ENCODE measurements around the gene ADAMTS1.

Gene ADAMTS1

DNA sequence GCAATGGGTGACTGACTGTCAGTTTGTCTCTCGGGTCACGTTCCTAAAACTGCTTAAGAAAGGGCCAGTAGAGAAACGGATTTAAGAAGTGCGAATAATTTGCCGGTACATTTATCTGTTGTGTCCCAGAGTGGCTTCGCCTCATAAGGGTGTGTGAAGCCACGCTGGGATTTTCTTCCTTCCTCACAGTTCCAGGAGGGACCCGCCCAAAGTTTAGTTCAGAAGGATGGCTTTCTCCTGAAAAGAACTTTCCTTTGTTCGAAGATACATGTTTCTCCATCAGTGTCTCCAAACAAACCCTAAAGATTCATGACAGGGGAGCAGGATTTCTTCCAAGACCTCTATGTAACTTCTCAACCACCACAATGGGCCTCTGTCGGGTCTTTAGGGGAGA lies 49.8 kb downstream of the ADAMTS1 start:
- ChIA-PET POLR2A (interaction anchor here (4.1 kb wide), 1 partner anchor 50 kb away, joined by 23 read pairs; the partner anchor contains the start of gene ADAMTS1), CTCF (interaction anchor here (0.6 to 1.2 kb wide), 2 partner anchors 11 to 21 kb away, joined by 4 to 7 read pairs; no protein-coding TSS in a partner anchor)
- Histone ChIP-seq H3K27ac (ENCODE audit: extremely low read depth, low read depth, low read length) (peak overlapping the region; percentile 68), H3K9me3 (ENCODE audit: control insufficient read depth, insufficient read depth, low read depth, low read length) (no peaks in the 10 kb centered on the region), H3K4me3 (ENCODE audit: low read depth, low read length) (no peak overlapping the region), H3K4me1 (ENCODE audit: control insufficient read depth, insufficient read depth, low read length) (peaks cover 20% of the 10 kb centered on the region), H3K36me3 (ENCODE audit: control insufficient read depth in 2 of 2, insufficient read depth in 1 of 2, low read length in 2 of 2) (no peaks in the 10 kb centered on the region)
- TF ChIP-seq FEZF1 (tag by site-specific recombination; IDR thresholded peaks at IDR 0.05), result no peak
- no peak for TF ChIP-seq ZNF324 (tag by site-specific recombination; IDR thresholded peaks at IDR 0.05)
- TF ChIP-seq ZNF423 (tag by site-specific recombination; IDR thresholded peaks at IDR 0.05), result no peak
- no peak for TF ChIP-seq OVOL3 (tag by site-specific recombination; IDR thresholded peaks at IDR 0.05)
- no peak for TF ChIP-seq MEIS1 (CRISPR knock-in tag; IDR thresholded peaks at IDR 0.05; ENCODE audit: borderline replicate concordance)
- TF ChIP-seq ZNF776 (tag by site-specific recombination; IDR thresholded peaks at IDR 0.05; ENCODE audit: borderline replicate concordance), result no peak
- TF ChIP-seq ZNF670 (tag by site-specific recombination; IDR thresholded peaks at IDR 0.05; ENCODE audit: low read depth), result no peak
- no peak for TF ChIP-seq HOXC10 (CRISPR knock-in tag; IDR thresholded peaks at IDR 0.05)
- no peak for TF ChIP-seq KLF1 (tag by site-specific recombination; IDR thresholded peaks at IDR 0.05)
- no peak for TF ChIP-seq ZBTB11 (tag by site-specific recombination; conservative IDR thresholded peaks at IDR 0.05; ENCODE audit: low read depth)

DNA sequence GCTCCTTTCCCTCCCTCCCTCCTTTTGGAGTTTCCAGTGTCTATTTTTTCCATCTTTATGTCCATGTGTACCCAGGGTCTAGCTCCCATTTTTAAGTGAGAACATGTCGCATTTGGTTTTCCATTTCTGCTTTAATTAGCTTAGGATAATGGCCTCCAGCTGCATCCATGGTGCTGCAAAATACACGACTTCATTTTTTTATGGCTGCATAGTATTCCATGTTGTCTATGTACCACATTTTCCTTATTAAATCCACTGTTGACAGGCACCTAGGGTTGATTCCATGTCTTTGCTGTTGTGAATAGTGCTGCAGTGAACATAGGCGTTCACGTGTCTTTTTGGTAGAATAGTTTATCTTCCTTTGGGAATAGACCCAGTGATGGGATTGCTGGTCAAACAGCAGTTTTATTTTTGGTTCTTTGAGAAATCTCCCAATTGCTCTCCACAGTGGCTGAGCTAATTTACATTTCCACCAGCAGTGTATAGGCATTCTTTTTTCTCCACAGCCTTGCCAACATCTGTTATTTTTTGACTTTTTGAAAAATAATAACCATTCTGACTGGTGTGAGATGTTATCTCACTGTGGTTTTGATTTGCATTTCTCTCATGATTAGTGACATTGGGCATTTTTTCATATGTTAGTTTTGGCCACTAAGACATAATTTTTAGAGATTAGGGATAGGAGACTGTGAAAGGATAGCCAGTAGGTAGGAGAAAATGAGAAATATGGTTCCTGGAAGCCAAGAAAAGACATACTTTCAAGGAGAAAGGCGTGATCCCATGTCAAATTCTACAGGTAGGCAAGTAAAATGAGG lies 50.4 kb downstream of the ADAMTS1 start:
- peak; percentile 97 for TF ChIP-seq ZNF146 (tag by site-specific recombination; IDR thresholded peaks at IDR 0.05)
- TF ChIP-seq, protein P1, sequence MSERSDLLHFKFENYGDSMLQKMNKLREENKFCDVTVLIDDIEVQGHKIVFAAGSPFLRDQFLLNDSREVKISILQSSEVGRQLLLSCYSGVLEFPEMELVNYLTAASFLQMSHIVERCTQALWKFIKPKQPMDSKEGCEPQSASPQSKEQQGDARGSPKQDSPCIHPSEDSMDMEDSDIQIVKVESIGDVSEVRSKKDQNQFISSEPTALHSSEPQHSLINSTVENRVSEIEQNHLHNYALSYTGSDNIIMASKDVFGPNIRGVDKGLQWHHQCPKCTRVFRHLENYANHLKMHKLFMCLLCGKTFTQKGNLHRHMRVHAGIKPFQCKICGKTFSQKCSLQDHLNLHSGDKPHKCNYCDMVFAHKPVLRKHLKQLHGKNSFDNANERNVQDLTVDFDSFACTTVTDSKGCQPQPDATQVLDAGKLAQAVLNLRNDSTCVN (tag by site-specific recombination; optimal IDR thresholded peaks at IDR 0.05), result no peak
- TF ChIP-seq, protein P2, sequence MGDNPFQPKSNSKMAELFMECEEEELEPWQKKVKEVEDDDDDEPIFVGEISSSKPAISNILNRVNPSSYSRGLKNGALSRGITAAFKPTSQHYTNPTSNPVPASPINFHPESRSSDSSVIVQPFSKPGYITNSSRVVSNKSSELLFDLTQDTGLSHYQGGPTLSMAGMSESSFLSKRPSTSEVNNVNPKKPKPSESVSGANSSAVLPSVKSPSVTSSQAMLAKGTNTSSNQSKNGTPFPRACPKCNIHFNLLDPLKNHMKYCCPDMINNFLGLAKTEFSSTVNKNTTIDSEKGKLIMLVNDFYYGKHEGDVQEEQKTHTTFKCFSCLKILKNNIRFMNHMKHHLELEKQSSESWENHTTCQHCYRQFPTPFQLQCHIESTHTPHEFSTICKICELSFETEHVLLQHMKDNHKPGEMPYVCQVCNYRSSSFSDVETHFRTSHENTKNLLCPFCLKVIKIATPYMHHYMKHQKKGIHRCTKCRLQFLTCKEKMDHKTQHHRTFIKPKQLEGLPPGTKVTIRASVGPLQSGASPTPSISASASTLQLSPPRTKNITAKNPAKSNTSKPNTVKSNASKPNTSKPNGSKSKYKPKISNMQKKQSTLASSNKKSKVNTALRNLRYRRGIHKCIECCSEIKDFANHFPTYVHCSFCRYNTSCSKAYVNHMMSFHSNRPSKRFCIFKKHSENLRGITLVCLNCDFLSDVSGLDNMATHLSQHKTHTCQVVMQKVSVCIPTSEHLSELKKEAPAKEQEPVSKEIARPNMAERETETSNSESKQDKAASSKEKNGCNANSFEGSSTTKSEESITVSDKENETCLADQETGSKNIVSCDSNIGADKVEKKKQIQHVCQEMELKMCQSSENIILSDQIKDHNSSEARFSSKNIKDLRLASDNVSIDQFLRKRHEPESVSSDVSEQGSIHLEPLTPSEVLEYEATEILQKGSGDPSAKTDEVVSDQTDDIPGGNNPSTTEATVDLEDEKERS (tag by site-specific recombination; IDR thresholded peaks at IDR 0.05), result peak; percentile 35; the same call in 1 of the 2 replicates
- ChIA-PET CTCF (interaction anchor here (0.6 to 0.7 kb wide), 2 partner anchors 10 to 225 kb away, joined by 3 to 4 read pairs; no protein-coding TSS in a partner anchor), POLR2A (interaction anchor here (0.8 to 4.1 kb wide), 2 partner anchors 48 to 50 kb away, joined by 3 to 23 read pairs; partner anchors contain the start of gene ADAMTS1)
- H3K27ac ChIP-seq (ENCODE audit: extremely low read depth, low read depth, low read length), result peak overlapping the region; percentile 68; the same call in 1 of the 2 replicates
- no peak overlapping the region for H3K4me3 ChIP-seq (ENCODE audit: low read depth, low read length)
- H3K4me1 ChIP-seq (ENCODE audit: control insufficient read depth, insufficient read depth, low read length), result peaks cover 20% of the 10 kb centered on the region
- H3K9me3 ChIP-seq (ENCODE audit: control insufficient read depth, insufficient read depth, low read depth, low read length), result no peaks in the 10 kb centered on the region
- no peaks in the 10 kb centered on the region for H3K36me3 ChIP-seq (ENCODE audit: control insufficient read depth in 2 of 2, insufficient read depth in 1 of 2, low read length in 2 of 2)

Data from HEK293 (cell line).